ENCODE measurements around the gene ZMAT1. TPM values are rescaled to one million over a fixed set of nuclear protein-coding genes. Genes with fewer than 3 reads are reported as not detected.

ZMAT1 gene
- total RNA-seq, 1 experiment from 2014 or later: 2.5 TPM

DNA sequence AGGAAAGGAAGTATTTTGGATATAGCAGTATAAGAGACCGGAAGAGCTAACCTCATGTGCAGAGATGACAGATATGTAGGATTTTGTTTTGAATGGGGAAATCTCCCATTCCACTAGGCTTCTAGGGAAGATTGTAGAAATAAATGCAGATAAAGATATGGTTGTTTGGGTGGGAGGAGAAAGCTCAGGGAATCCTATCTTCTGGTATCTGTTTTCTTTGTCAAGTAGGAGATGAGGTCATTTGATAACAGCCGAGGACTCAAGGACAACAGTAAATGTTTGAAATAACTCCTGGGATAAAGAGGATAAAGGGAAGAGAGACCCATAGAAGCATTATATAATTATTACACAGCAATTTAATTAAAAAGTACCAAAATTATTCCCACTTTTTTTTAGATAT is 24.7 kb upstream of the ZMAT1 start:
- H3K27me3 ChIP-seq (ENCODE audit: insufficient read depth, low read length): no peaks in the 10 kb centered on the region; the same call in 1 of the 2 replicates

More for the DNA sequence above, 24.7 kb upstream of the ZMAT1 start:
- TF ChIP-seq, protein P1, sequence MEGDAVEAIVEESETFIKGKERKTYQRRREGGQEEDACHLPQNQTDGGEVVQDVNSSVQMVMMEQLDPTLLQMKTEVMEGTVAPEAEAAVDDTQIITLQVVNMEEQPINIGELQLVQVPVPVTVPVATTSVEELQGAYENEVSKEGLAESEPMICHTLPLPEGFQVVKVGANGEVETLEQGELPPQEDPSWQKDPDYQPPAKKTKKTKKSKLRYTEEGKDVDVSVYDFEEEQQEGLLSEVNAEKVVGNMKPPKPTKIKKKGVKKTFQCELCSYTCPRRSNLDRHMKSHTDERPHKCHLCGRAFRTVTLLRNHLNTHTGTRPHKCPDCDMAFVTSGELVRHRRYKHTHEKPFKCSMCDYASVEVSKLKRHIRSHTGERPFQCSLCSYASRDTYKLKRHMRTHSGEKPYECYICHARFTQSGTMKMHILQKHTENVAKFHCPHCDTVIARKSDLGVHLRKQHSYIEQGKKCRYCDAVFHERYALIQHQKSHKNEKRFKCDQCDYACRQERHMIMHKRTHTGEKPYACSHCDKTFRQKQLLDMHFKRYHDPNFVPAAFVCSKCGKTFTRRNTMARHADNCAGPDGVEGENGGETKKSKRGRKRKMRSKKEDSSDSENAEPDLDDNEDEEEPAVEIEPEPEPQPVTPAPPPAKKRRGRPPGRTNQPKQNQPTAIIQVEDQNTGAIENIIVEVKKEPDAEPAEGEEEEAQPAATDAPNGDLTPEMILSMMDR (conservative IDR thresholded peaks at IDR 0.05): no peak
- no peak overlapping the region for H3K18ac ChIP-seq (ENCODE audit: insufficient read length, low read depth, low read length)
- no peak overlapping the region for H3K4ac ChIP-seq (ENCODE audit: low read depth, low read length)
- H4K91ac ChIP-seq (ENCODE audit: insufficient read length, low read depth, low read length): no peak overlapping the region
- H3K56ac ChIP-seq (ENCODE audit: insufficient read length, low read depth, low read length): no peak overlapping the region
- peaks cover 52% of the 10 kb centered on the region for H3K27me3 Mint-ChIP-seq (ENCODE audit: low read depth)
- peaks cover 32% of the 10 kb centered on the region for H3K9me3 ChIP-seq (ENCODE audit: control insufficient read depth, low read depth, low read length)
- H2AFZ ChIP-seq (ENCODE audit: low read length): no peak overlapping the region
- H3T11ph ChIP-seq (ENCODE audit: low read length): no peak overlapping the region
- peaks cover 7 to 11% of the 10 kb centered on the region in 2 experiments for H3K4me1 Mint-ChIP-seq
- H3K9ac ChIP-seq (ENCODE audit: extremely low read depth, insufficient read length, low read length): no peak overlapping the region
- no peaks in the 10 kb centered on the region for H3K4me1 ChIP-seq (ENCODE audit: insufficient read depth, low read length)
- no peak for DNase-seq
- no peak overlapping the region for H2BK5ac ChIP-seq (ENCODE audit: insufficient read length, low read length)
- no peak overlapping the region for H3K14ac ChIP-seq (ENCODE audit: insufficient read depth, low read length)
- H4K8ac ChIP-seq (replicated peaks; ENCODE audit: insufficient read length, low read depth, low read length): no peak overlapping the region
- no peaks in the 10 kb centered on the region for H3K23me2 ChIP-seq (ENCODE audit: insufficient read length, low read depth, low read length, poor library complexity, severe bottlenecking)
- no peaks in the 10 kb centered on the region for H3K79me2 ChIP-seq (ENCODE audit: insufficient read depth, low read length)
- H3K27ac Mint-ChIP-seq: no peak overlapping the region
- no CpG with 5 or more reads among the region's 2 CpGs for WGBS (ENCODE audit: extremely low coverage, insufficient read length, low lambda C conversion rate)
- no peak overlapping the region for H4K5ac ChIP-seq (ENCODE audit: insufficient read length, low read depth, low read length)
- H2BK120ac ChIP-seq (ENCODE audit: low read depth, low read length, poor library complexity, severe bottlenecking): no peak overlapping the region
- H3K27ac ChIP-seq (ENCODE audit: insufficient read length, low read depth, low read length): no peak overlapping the region
- H3K4me2 ChIP-seq (ENCODE audit: insufficient read depth, insufficient read length, low read length): no peak overlapping the region
- peaks cover 72 to 74% of the 10 kb centered on the region in 2 experiments for H3K9me3 Mint-ChIP-seq
- no peak overlapping the region for H2BK12ac ChIP-seq (ENCODE audit: insufficient read length, low read depth, low read length)
- H3K36me3 Mint-ChIP-seq (ENCODE audit: insufficient read depth in 1 of 3, low read depth in 3 of 3): peaks cover 7 to 15% (median 12%) of the 10 kb centered on the region in 3 experiments; a peak in 6 of 7 replicates
- no peak overlapping the region for H2BK15ac ChIP-seq (ENCODE audit: low read depth, low read length)
- H3K23ac ChIP-seq (ENCODE audit: insufficient read length, low read depth, low read length): no peak overlapping the region
- no peaks in the 10 kb centered on the region for H4K20me1 ChIP-seq (ENCODE audit: control insufficient read depth, insufficient read depth, insufficient read length)
- no peak overlapping the region for H2AK5ac ChIP-seq (ENCODE audit: insufficient read length, low read length)
- no peak overlapping the region for H3K4me3 Mint-ChIP-seq
- no peak overlapping the region for H2BK20ac ChIP-seq (ENCODE audit: low read depth, low read length, poor library complexity, severe bottlenecking)
- no peaks in the 10 kb centered on the region for H3K79me1 ChIP-seq (ENCODE audit: insufficient read depth, low read depth, low read length, poor library complexity, severe bottlenecking)
